ENCODE results near the gene POU6F1. TPM values are rescaled to one million over a fixed set of nuclear protein-coding genes. Genes with fewer than 3 reads are reported as not detected.

The POU6F1 gene
- total RNA-seq, 4 donors from 2014 or later, result 12.6 to 33.9 (median 17.9) TPM

DNA sequence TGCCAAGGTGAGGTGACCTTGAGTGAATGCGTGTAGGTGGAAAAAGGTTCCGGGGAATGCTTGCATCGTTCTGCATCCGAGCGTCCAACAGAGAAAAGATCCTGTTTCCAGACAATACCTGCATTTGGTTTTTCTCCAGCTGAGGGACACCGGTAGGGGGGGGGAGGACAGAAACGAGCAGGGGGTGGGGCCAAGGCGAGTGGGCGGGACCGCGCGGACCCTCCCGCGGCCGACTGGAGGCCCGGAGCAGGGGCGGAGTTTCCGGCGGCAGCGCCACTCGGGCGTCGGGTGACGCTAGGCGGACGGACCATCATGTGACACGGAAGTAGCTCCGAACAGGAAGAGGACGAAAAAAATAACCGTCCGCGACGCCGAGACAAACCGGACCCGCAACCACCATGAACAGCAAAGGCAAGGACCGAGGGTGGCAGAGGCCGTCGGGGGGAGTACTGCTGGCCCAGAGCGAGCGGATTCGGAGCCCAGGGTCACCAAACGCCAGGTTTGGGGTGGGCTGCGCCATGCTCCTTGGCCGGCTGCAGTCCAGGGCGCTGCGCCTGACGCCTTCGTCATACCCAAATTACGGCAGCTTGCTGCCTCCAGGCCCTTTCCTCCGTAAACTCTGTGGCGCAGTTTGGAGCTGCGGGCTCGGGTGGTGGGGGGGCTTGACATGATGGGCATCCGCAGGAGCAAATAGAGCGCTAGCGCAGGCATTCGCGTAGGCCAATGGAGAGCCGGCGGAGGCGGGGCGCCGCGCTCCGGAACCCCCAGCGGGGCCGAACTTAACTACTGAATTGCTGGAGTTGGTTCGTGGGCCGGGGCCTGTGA lies 20.9 kb upstream of the POU6F1 start, which contains the start of gene DAZAP2:
DAZAP2 (plus strand) TSS at position 317 of the 825 bp plus-strand sequence; CDS start at position 399, 82 bp downstream.
- Histone ChIP-seq H3K27ac (peak within 1 kb of the TSS; percentile 93 to 100 (median 100)), H3K27me3 (no peaks in the 10 kb centered on the region), H3K4me1 (peaks cover 3 to 47% (median 11%) of the 10 kb centered on the region in 3 donors), H3K9me3 (no peaks in the 10 kb centered on the region), H3K36me3 (peaks cover 0 to 38% of the 10 kb centered on the region in 2 donors), H3K4me3 (peak within 1 kb of the TSS; percentile 72 to 88)
- TF ChIP-seq EP300 (IDR thresholded peaks at IDR 0.05), result no peak
- TF ChIP-seq POLR2AphosphoS5 (IDR thresholded peaks at IDR 0.05), result peak; percentile 99
- TF ChIP-seq, protein P1, sequence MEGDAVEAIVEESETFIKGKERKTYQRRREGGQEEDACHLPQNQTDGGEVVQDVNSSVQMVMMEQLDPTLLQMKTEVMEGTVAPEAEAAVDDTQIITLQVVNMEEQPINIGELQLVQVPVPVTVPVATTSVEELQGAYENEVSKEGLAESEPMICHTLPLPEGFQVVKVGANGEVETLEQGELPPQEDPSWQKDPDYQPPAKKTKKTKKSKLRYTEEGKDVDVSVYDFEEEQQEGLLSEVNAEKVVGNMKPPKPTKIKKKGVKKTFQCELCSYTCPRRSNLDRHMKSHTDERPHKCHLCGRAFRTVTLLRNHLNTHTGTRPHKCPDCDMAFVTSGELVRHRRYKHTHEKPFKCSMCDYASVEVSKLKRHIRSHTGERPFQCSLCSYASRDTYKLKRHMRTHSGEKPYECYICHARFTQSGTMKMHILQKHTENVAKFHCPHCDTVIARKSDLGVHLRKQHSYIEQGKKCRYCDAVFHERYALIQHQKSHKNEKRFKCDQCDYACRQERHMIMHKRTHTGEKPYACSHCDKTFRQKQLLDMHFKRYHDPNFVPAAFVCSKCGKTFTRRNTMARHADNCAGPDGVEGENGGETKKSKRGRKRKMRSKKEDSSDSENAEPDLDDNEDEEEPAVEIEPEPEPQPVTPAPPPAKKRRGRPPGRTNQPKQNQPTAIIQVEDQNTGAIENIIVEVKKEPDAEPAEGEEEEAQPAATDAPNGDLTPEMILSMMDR (IDR thresholded peaks at IDR 0.05), result peak in 3 of 4 experiments; percentile 9 to 38 (median 26)
- TF ChIP-seq POLR2A (IDR thresholded peaks at IDR 0.05), result peak; percentile 90 to 97
- WGBS, 2 donors (ENCODE audit: low coverage in 1 of 2), result 0% methylated on average over 13 of the region's 70 CpGs; no CpG with 5 or more reads in 1 of the 2 donors
- ATAC-seq, result peak; percentile 98

DNA sequence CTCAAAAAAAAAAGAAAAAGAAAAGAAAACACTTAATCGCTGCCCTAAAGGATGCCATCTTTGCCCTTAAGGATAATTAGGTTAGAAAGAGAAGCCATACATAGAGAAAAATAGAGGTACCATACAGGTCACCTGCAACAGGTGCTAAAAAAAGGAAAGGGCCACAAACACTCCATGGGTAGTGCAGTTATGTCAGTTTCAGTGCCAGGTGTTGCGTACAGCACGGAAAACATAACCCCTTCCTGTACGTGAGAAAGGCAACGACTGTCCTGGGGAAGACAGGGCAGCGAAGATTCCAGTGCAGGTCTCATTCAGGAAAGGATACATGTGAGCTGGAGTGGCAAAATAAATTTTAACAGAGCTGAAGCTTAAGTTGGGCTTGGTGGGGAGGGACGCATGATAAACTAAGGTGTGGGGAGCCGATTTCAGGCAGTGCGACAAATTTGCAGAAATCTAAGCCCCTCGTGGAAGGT lies 20.2 kb upstream of the POU6F1 start:
- H3K36me3 ChIP-seq, result peaks cover 0 to 31% of the 10 kb centered on the region in 2 donors
- ATAC-seq, result no peak
- no peaks in the 10 kb centered on the region for H3K9me3 ChIP-seq
- WGBS, 2 donors (ENCODE audit: low coverage in 1 of 2), result 8 to 9% methylated on average over 8 to 10 of the region's 10 CpGs
- H3K27me3 ChIP-seq, result no peaks in the 10 kb centered on the region
- H3K27ac ChIP-seq, result peak overlapping the region in 3 of 4 donors; percentile 100
- H3K4me3 ChIP-seq, result peak overlapping the region; percentile 72 to 88
- peaks cover 3 to 41% (median 11%) of the 10 kb centered on the region in 3 donors for H3K4me1 ChIP-seq
- TF ChIP-seq POLR2AphosphoS5 (IDR thresholded peaks at IDR 0.05), result no peak
- TF ChIP-seq, protein P1 (IDR thresholded peaks at IDR 0.05), result no peak
- TF ChIP-seq EP300 (IDR thresholded peaks at IDR 0.05), result no peak
- no peak for TF ChIP-seq POLR2A (IDR thresholded peaks at IDR 0.05)

DNA sequence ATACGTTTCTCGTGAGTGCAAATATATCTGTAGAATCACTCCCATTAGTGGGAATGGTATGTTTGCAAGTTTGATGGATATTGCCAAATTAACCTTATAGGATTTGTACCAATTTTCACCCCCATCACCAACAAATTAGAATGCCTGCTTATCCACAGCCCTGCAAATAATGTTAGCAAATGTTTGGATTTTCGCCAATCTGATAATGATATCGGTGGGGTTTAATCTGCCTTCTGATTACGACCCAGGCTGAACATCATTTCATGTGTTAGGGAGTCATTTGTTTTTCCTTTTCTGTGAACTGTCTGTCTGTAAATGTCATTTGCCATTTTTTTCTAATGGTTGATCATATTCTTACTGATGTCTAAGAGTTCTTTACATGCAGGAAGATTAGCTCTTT lies 16.7 kb upstream of the POU6F1 start:
- no peak for TF ChIP-seq POLR2A (IDR thresholded peaks at IDR 0.05)
- Histone ChIP-seq H3K9me3 (no peaks in the 10 kb centered on the region), H3K27ac (no peak overlapping the region), H3K36me3 (no peaks in the 10 kb centered on the region), H3K27me3 (no peaks in the 10 kb centered on the region), H3K4me3 (no peak overlapping the region), H3K4me1 (peaks cover 0 to 8% (median 0%) of the 10 kb centered on the region in 3 donors)
- WGBS, 2 donors (ENCODE audit: low coverage in 1 of 2), result 56 to 57% methylated on average over 5 of the region's 5 CpGs
- ATAC-seq, result no peak

DNA sequence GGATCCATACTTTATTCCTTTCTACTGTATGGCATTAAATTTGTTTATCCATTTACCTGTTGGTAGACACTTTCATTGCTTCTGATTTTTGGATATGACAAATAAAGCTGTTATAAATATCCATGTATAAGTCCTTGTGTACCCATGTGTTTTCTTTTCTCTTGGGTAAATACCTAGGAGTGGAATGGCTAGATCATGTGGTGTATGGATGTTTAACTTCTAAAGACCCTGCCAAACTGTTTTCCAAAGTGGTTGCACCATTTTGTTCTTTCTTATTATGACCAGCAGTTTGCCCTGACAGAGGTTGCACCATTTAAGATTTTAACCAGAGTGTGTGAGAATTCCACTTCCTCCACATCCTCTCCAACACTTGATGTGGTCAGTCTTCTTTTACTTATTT lies 14.8 kb upstream of the POU6F1 start:
- Histone ChIP-seq H3K36me3 (no peaks in the 10 kb centered on the region), H3K4me1 (no peaks in the 10 kb centered on the region), H3K27ac (no peak overlapping the region), H3K9me3 (no peaks in the 10 kb centered on the region), H3K27me3 (no peaks in the 10 kb centered on the region), H3K4me3 (no peak overlapping the region)
- ATAC-seq, result no peak
- TF ChIP-seq POLR2AphosphoS5 (IDR thresholded peaks at IDR 0.05) (no peak), EP300 (IDR thresholded peaks at IDR 0.05) (no peak), POLR2A (IDR thresholded peaks at IDR 0.05) (no peak)
- TF ChIP-seq, protein P1 (IDR thresholded peaks at IDR 0.05), result no peak

DNA sequence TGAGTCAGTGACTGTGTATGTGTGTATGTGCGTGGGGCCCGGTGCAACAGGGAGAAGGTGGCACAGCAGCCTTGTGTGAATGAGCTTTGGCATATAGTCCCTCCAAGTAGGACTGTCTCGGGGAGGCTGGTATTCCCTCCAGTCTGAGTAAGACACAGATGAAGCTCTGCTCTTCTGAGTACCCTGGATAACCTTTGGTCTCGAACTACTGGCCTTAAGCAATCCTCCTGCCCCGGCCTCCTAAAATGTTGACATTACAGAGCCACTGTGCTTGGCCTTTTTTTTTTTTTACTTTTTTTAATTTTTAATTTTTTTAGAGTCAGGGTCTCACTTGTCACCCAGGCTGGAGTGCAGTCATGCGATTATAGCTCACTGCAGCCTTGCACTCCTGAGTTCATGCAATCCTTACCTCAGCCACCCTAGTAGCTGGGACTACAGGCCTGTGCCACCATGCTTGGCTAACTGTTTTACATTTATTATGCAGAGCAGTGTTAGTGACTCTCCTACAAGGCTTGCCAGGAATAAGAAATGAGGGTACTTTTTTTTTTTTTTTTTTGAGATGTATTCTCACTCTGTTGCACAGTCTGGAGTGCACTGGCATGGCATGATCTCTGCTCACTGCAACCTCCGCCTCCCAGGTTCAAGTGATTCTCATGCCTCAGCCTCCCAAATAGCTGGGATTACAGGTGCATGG lies 11.4 kb upstream of the POU6F1 start:
- 91 to 94% methylated on average over 4 to 7 of the region's 7 CpGs for whole genome bisulfite sequencing, 2 donors (ENCODE audit: low coverage in 1 of 2)
- Histone ChIP-seq H3K27me3 (no peaks in the 10 kb centered on the region), H3K4me1 (no peaks in the 10 kb centered on the region), H3K36me3 (peaks cover 0 to 7% of the 10 kb centered on the region in 2 donors), H3K4me3 (no peak overlapping the region), H3K27ac (no peak overlapping the region), H3K9me3 (no peaks in the 10 kb centered on the region)
- no peak for ATAC-seq
- TF ChIP-seq POLR2A (IDR thresholded peaks at IDR 0.05), result no peak
- TF ChIP-seq EP300 (IDR thresholded peaks at IDR 0.05), result no peak
- TF ChIP-seq, protein P1 (IDR thresholded peaks at IDR 0.05), result no peak
- TF ChIP-seq POLR2AphosphoS5 (IDR thresholded peaks at IDR 0.05), result no peak

Data from gastroesophageal sphincter (tissue), 4 donors.